Brain microvascular endothelial cell (primary cell): ENCODE results near the gene USP49.

Experiments used
- DNase-seq: peaks from one replicate; pipeline ENCODE4 v3.0.0-alpha.2; 2020
- H3K27ac ChIP-seq: fragments of 250-450 bp; sonication (Bioruptor Pico); 2 replicates; pipeline ENCODE4 v1.5.1; 2020; ENCODE audit warnings: mild to moderate bottlenecking, moderate library complexity
- H3K27me3 ChIP-seq: fragments of 250-450 bp; sonication (Bioruptor Pico); replicated peaks from 2 replicates; pipeline ENCODE4 v1.5.1; 2020; ENCODE audit warnings: mild to moderate bottlenecking
- H3K36me3 ChIP-seq: fragments of 250-450 bp; sonication (Bioruptor Pico); replicated peaks from 2 replicates; pipeline ENCODE4 v1.5.1; 2020; ENCODE audit warnings: mild to moderate bottlenecking
- H3K4me3 ChIP-seq: 2 replicates; pipeline ENCODE4 v1.5.1; 2011; ENCODE audit warnings: low read depth, mild to moderate bottlenecking, control low read depth, low read length, moderate library complexity
- CTCF ChIP-seq: IDR thresholded peaks from 2 replicates; pipeline ENCODE4 v1.5.1; 2011; ENCODE audit warnings: low read depth, mild to moderate bottlenecking, moderate library complexity, low read length, control low read depth, inconsistent platforms; ENCODE audit errors: missing control alignments
- in situ Hi-C: cut with HindIII; loops from 2 replicates; pipeline ENCODE4 v1.10.0; 2017; ENCODE audit warnings: low sequenced_read_pairs, low pct_ligation_motif_present

USP49 gene

GRCh38 chr6:41747256-41748101 is 147.7 kb downstream of the USP49 start, which contains the start of gene PGC:
TSS of gene PGC (minus strand) at chr6:41747397. CDS start at chr6:41747334, 63 bp downstream.
- H3K4me3 ChIP-seq, result no peak within 1 kb of the TSS
- no peak within 1 kb of the TSS for H3K27ac ChIP-seq
- no peaks in the 10 kb centered on the region for H3K27me3 ChIP-seq
- in situ Hi-C loops, result no loop called here
- no peak for TF ChIP-seq CTCF
- H3K36me3 ChIP-seq, result no peaks in the 10 kb centered on the region
- DNase-seq, result no peak

GRCh38 chr6:41746107-41746506 is 149.1 kb downstream of the USP49 start:
- no peaks in the 10 kb centered on the region for H3K27me3 ChIP-seq
- no peak overlapping the region for H3K4me3 ChIP-seq
- in situ Hi-C loops, result no loop called here
- H3K27ac ChIP-seq, result no peak overlapping the region
- no peak for DNase-seq
- TF ChIP-seq CTCF, result no peak
- no peaks in the 10 kb centered on the region for H3K36me3 ChIP-seq

- DNase-seq, result no peak
- no peaks in the 10 kb centered on the region for H3K27me3 ChIP-seq
- no peaks in the 10 kb centered on the region for H3K36me3 ChIP-seq
- no peak overlapping the region for H3K27ac ChIP-seq
- no peak overlapping the region for H3K4me3 ChIP-seq
- TF ChIP-seq CTCF, result no peak
- in situ Hi-C loops, result no loop called here
Measured at GRCh38 chr6:41744236-41744787, 150.9 kb downstream of the USP49 start.

GRCh38 chr6:41743406-41744235 is 151.6 kb downstream of the USP49 start:
- Histone ChIP-seq H3K27ac (no peak overlapping the region), H3K27me3 (no peaks in the 10 kb centered on the region), H3K4me3 (no peak overlapping the region), H3K36me3 (no peaks in the 10 kb centered on the region)
- in situ Hi-C loops, result no loop called here
- no peak for DNase-seq
- TF ChIP-seq CTCF, result no peak

GRCh38 chr6:41741625-41742490 is 153.3 kb downstream of the USP49 start:
- Histone ChIP-seq H3K27me3 (no peaks in the 10 kb centered on the region), H3K27ac (no peak overlapping the region), H3K36me3 (no peaks in the 10 kb centered on the region), H3K4me3 (no peak overlapping the region)
- no peak for TF ChIP-seq CTCF
- in situ Hi-C loops, result no loop called here
- DNase-seq, result no peak
